ENCODE data around the gene DGKD. TPM values are rescaled to one million over a fixed set of nuclear protein-coding genes. Genes with fewer than 3 reads are reported as not detected.

The DGKD gene
- polyA plus RNA-seq, 3 donors = 14.5 to 67.5 (median 16.6) TPM

DNA sequence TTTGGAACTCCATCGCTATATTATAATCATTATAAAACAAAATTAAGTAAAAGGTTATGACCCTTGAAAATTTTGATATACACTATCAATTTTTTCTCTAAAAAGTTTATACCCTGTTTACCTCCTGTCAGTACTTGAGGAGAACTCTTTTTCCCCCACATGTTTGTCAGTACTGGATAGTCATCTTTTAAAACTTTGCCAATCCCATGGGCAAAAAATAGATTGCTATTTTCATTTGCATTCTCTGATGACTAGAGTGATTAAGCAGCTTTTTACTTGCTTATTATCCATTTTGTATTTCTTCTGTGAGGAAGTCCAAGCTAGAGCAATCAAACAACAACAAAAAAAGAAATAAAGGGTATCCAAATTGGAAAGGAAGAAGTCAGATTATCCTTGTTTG is 76.4 kb downstream of the DGKD start:
- peaks cover 6 to 12% of the 10 kb centered on the region in 2 donors for H3K9me3 ChIP-seq (replicated peaks in 1 of 2; ENCODE audit: control insufficient read depth in 1 of 2, insufficient read depth in 1 of 2, low read length in 2 of 2)
- H3K27ac Mint-ChIP-seq = no peak overlapping the region
- no peaks in the 10 kb centered on the region for H3K27me3 Mint-ChIP-seq (ENCODE audit: low read depth in 3 of 3)
- H3K36me3 Mint-ChIP-seq = peaks cover 42 to 62% of the 10 kb centered on the region in 2 donors
- peaks cover 9 to 69% of the 10 kb centered on the region in 2 donors for H3K36me3 ChIP-seq (replicated peaks in 1 of 2; ENCODE audit: control insufficient read depth in 1 of 2, insufficient read depth in 2 of 2, low read length in 2 of 2)
- H3K4me3 Mint-ChIP-seq = no peak overlapping the region
- intact Hi-C loops (cut with micrococcal nuclease) = no loop called here
- peaks cover 3 to 7% of the 10 kb centered on the region in 2 donors for H3K4me1 ChIP-seq (ENCODE audit: control insufficient read depth in 1 of 2, insufficient read depth in 2 of 2, low read length in 2 of 2)
- H3K4me1 Mint-ChIP-seq = peaks cover 18% of the 10 kb centered on the region
- H3K9ac ChIP-seq (ENCODE audit: insufficient read depth, low read length, poor library complexity, severe bottlenecking) = no peak overlapping the region
- H4K20me1 ChIP-seq (ENCODE audit: insufficient read depth, low read length) = peaks cover 90% of the 10 kb centered on the region
- H3K9me3 Mint-ChIP-seq = peaks cover 4 to 14% (median 8%) of the 10 kb centered on the region in 7 donors
- H3K4me3 ChIP-seq (replicated peaks in 1 of 3; ENCODE audit: low read depth in 2 of 3, low read length in 3 of 3) = no peak overlapping the region
- no peak overlapping the region for H3K27ac ChIP-seq (ENCODE audit: low read depth in 1 of 2, low read length in 2 of 2)
- TF ChIP-seq, protein P1, sequence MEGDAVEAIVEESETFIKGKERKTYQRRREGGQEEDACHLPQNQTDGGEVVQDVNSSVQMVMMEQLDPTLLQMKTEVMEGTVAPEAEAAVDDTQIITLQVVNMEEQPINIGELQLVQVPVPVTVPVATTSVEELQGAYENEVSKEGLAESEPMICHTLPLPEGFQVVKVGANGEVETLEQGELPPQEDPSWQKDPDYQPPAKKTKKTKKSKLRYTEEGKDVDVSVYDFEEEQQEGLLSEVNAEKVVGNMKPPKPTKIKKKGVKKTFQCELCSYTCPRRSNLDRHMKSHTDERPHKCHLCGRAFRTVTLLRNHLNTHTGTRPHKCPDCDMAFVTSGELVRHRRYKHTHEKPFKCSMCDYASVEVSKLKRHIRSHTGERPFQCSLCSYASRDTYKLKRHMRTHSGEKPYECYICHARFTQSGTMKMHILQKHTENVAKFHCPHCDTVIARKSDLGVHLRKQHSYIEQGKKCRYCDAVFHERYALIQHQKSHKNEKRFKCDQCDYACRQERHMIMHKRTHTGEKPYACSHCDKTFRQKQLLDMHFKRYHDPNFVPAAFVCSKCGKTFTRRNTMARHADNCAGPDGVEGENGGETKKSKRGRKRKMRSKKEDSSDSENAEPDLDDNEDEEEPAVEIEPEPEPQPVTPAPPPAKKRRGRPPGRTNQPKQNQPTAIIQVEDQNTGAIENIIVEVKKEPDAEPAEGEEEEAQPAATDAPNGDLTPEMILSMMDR (IDR thresholded peaks at IDR 0.05) = no peak
- H2AFZ ChIP-seq (ENCODE audit: insufficient read depth, low read depth, low read length, poor library complexity, severe bottlenecking) = no peak overlapping the region
- DNase-seq = no peak
- no CpG with 5 or more reads among the region's 1 CpG for WGBS (ENCODE audit: insufficient coverage)
- peaks cover 63% of the 10 kb centered on the region for H3K79me2 ChIP-seq (ENCODE audit: insufficient read depth, low read length)
- H3K4me2 ChIP-seq (replicated peaks; ENCODE audit: extremely low read depth, low read length, poor library complexity, severe bottlenecking) = no peak overlapping the region
- H3K27me3 ChIP-seq (ENCODE audit: control insufficient read depth in 2 of 2, insufficient read depth in 2 of 2, low read length in 2 of 2) = no peaks in the 10 kb centered on the region

DNA sequence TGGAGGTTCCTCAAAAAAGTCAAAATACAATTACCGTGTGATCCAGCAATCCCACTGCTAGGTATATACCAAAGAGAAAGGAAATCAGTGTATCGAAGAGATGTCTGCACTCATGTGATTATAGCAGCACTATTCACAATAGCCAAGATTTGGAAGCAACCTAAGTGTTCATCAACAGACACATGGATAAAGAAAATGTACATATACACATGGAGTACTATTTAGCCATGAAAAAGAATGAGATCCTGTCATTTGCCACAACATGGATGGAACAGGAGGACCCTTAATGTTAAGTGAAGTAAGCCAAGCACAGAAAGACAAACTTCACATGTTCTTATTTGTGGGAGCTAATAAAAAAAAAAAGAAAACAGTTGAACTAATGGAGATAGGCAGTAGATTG is 78.7 kb downstream of the DGKD start:
- H4K20me1 ChIP-seq (ENCODE audit: insufficient read depth, low read length) = peaks cover 88% of the 10 kb centered on the region
- H2AFZ ChIP-seq (ENCODE audit: insufficient read depth, low read depth, low read length, poor library complexity, severe bottlenecking) = no peak overlapping the region
- H3K4me3 Mint-ChIP-seq = no peak overlapping the region
- no peak overlapping the region for H3K9ac ChIP-seq (ENCODE audit: insufficient read depth, low read length, poor library complexity, severe bottlenecking)
- H3K4me1 Mint-ChIP-seq = peaks cover 14% of the 10 kb centered on the region
- DNase-seq = no peak
- no peak overlapping the region for H3K27ac ChIP-seq (ENCODE audit: low read depth in 1 of 2, low read length in 2 of 2)
- H3K9me3 Mint-ChIP-seq = peaks cover 0 to 2% (median 0%) of the 10 kb centered on the region in 7 donors
- H3K27ac Mint-ChIP-seq = peak overlapping the region in 2 of 7 donors; percentile 10 to 12
- intact Hi-C loops (cut with micrococcal nuclease) = no loop called here
- H3K36me3 Mint-ChIP-seq = peaks cover 48 to 66% of the 10 kb centered on the region in 2 donors
- H3K4me2 ChIP-seq (replicated peaks; ENCODE audit: extremely low read depth, low read length, poor library complexity, severe bottlenecking) = no peak overlapping the region
- H3K27me3 Mint-ChIP-seq (ENCODE audit: low read depth in 3 of 3) = no peaks in the 10 kb centered on the region
- TF ChIP-seq, protein P1 (IDR thresholded peaks at IDR 0.05) = no peak
- H3K4me3 ChIP-seq (replicated peaks in 1 of 3; ENCODE audit: low read depth in 2 of 3, low read length in 3 of 3) = no peak overlapping the region
- peaks cover 3 to 7% of the 10 kb centered on the region in 2 donors for H3K4me1 ChIP-seq (ENCODE audit: control insufficient read depth in 1 of 2, insufficient read depth in 2 of 2, low read length in 2 of 2)
- H3K79me2 ChIP-seq (ENCODE audit: insufficient read depth, low read length) = peaks cover 49% of the 10 kb centered on the region
- H3K36me3 ChIP-seq (replicated peaks in 1 of 2; ENCODE audit: control insufficient read depth in 1 of 2, insufficient read depth in 2 of 2, low read length in 2 of 2) = peaks cover 31 to 69% of the 10 kb centered on the region in 2 donors
- H3K27me3 ChIP-seq (ENCODE audit: control insufficient read depth in 2 of 2, insufficient read depth in 2 of 2, low read length in 2 of 2) = no peaks in the 10 kb centered on the region
- H3K9me3 ChIP-seq (replicated peaks in 1 of 2; ENCODE audit: control insufficient read depth in 1 of 2, insufficient read depth in 1 of 2, low read length in 2 of 2) = no peaks in the 10 kb centered on the region
- 100% methylated on average over 1 of the region's 2 CpGs for WGBS (ENCODE audit: insufficient coverage)
